ENCODE data around the gene CPZ. TPM values are rescaled to one million over a fixed set of nuclear protein-coding genes. Genes with fewer than 3 reads are reported as not detected.

The CPZ gene
- polyA plus RNA-seq, 1 donor (not counting 4 experiments of a cell fraction or from before 2014, with no cell fraction given): not detected

GRCh38 chr4:8568068-8568668 lies 24.4 kb upstream of the CPZ start:
- Histone ChIP-seq H3K9me3 (ENCODE audit: control insufficient read depth, low read depth, low read length) (no peaks in the 10 kb centered on the region), H3K36me3 (ENCODE audit: control insufficient read depth in 2 of 2, extremely low read depth in 1 of 2, insufficient read depth in 2 of 2, low read length in 2 of 2) (no peaks in the 10 kb centered on the region), H4K20me1 (ENCODE audit: control insufficient read depth, extremely low read depth, insufficient read depth, low read length) (no peaks in the 10 kb centered on the region), H3K27ac (ENCODE audit: control insufficient read depth, insufficient read depth, low read length) (no peak overlapping the region), H3K79me2 (ENCODE audit: control insufficient read depth, insufficient read depth, low read length) (no peaks in the 10 kb centered on the region), H3K4me1 (ENCODE audit: control insufficient read depth, extremely low read depth, insufficient read depth, low read length) (no peaks in the 10 kb centered on the region), H3K9me1 (ENCODE audit: control insufficient read depth, extremely low read depth, insufficient read depth, low read length) (no peaks in the 10 kb centered on the region), H3K4me2 (ENCODE audit: control insufficient read depth, extremely low read depth, insufficient read depth, low read depth, low read length) (no peak overlapping the region), H3K4me3 (ENCODE audit: control insufficient read depth in 2 of 3, extremely low read depth in 1 of 3, insufficient read depth in 2 of 3, low read depth in 1 of 3, low read length in 3 of 3) (no peak overlapping the region), H3K27me3 (ENCODE audit: control insufficient read depth, extremely low read depth, insufficient read depth, low read length) (no peaks in the 10 kb centered on the region), H2AFZ (ENCODE audit: control insufficient read depth, low read length) (no peak overlapping the region), H3K9ac (ENCODE audit: control insufficient read depth, extremely low read depth, insufficient read depth, low read length) (no peak overlapping the region)
- no peak for TF ChIP-seq CTCF (optimal IDR thresholded peaks at IDR 0.05 in 1 of 3, IDR thresholded peaks at IDR 0.05 in 1 of 3, conservative IDR thresholded peaks at IDR 0.05 in 1 of 3; ENCODE audit: extremely low read depth in 1 of 3, insufficient read depth in 2 of 3, low read length in 3 of 3)
- DNase-seq (ENCODE audit: low read depth, low spot score) (no peak), FAIRE-seq (no peak)
- dilution Hi-C loops (cut with MboI; ENCODE audit: extremely low pct_ligation_motif_present, low sequenced_read_pairs): no loop called here

DNA sequence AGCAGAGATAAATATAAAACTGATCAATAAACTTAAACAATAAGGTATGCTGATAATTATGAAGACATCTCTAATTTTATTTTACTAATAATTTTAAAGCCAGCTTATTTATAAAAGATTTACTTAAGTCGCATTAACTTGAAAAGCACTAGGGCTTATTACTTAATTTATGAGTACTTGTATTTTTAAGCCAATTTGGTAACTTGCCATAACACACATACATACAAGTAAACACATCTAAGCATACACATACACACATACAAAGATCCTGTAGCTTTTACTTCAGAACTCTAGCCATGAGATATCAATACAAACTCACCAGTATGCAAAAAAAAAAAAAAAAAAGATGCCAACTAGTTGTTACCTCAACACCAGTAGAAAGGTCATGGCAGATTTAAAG lies 22.4 kb upstream of the CPZ start:
- H3K9me1 ChIP-seq (ENCODE audit: control insufficient read depth, extremely low read depth, insufficient read depth, low read length): no peaks in the 10 kb centered on the region
- dilution Hi-C loops (cut with MboI; ENCODE audit: extremely low pct_ligation_motif_present, low sequenced_read_pairs): no loop called here
- no peaks in the 10 kb centered on the region for H3K4me1 ChIP-seq (ENCODE audit: control insufficient read depth, extremely low read depth, insufficient read depth, low read length)
- H2AFZ ChIP-seq (ENCODE audit: control insufficient read depth, low read length): no peak overlapping the region
- TF ChIP-seq CTCF (optimal IDR thresholded peaks at IDR 0.05 in 1 of 3, IDR thresholded peaks at IDR 0.05 in 1 of 3, conservative IDR thresholded peaks at IDR 0.05 in 1 of 3; ENCODE audit: extremely low read depth in 1 of 3, insufficient read depth in 2 of 3, low read length in 3 of 3): no peak
- no peak for TF ChIP-seq EZH2 (IDR thresholded peaks at IDR 0.05; ENCODE audit: low read length)
- no peaks in the 10 kb centered on the region for H3K9me3 ChIP-seq (ENCODE audit: control insufficient read depth, low read depth, low read length)
- peaks cover 4% of the 10 kb centered on the region for H3K27me3 ChIP-seq (ENCODE audit: control insufficient read depth, extremely low read depth, insufficient read depth, low read length)
- FAIRE-seq (no peak), DNase-seq (ENCODE audit: low read depth, low spot score) (no peak)
- H3K27ac ChIP-seq (ENCODE audit: control insufficient read depth, insufficient read depth, low read length): no peak overlapping the region
- no peak overlapping the region for H3K4me2 ChIP-seq (ENCODE audit: control insufficient read depth, extremely low read depth, insufficient read depth, low read depth, low read length)
- no peaks in the 10 kb centered on the region for H4K20me1 ChIP-seq (ENCODE audit: control insufficient read depth, extremely low read depth, insufficient read depth, low read length)
- no peaks in the 10 kb centered on the region for H3K36me3 ChIP-seq (ENCODE audit: control insufficient read depth in 2 of 2, extremely low read depth in 1 of 2, insufficient read depth in 2 of 2, low read length in 2 of 2)
- H3K9ac ChIP-seq (ENCODE audit: control insufficient read depth, extremely low read depth, insufficient read depth, low read length): no peak overlapping the region
- no peaks in the 10 kb centered on the region for H3K79me2 ChIP-seq (ENCODE audit: control insufficient read depth, insufficient read depth, low read length)
- H3K4me3 ChIP-seq (ENCODE audit: control insufficient read depth in 2 of 3, extremely low read depth in 1 of 3, insufficient read depth in 2 of 3, low read depth in 1 of 3, low read length in 3 of 3): no peak overlapping the region
